ENCODE results near the gene IREB2.

DNA sequence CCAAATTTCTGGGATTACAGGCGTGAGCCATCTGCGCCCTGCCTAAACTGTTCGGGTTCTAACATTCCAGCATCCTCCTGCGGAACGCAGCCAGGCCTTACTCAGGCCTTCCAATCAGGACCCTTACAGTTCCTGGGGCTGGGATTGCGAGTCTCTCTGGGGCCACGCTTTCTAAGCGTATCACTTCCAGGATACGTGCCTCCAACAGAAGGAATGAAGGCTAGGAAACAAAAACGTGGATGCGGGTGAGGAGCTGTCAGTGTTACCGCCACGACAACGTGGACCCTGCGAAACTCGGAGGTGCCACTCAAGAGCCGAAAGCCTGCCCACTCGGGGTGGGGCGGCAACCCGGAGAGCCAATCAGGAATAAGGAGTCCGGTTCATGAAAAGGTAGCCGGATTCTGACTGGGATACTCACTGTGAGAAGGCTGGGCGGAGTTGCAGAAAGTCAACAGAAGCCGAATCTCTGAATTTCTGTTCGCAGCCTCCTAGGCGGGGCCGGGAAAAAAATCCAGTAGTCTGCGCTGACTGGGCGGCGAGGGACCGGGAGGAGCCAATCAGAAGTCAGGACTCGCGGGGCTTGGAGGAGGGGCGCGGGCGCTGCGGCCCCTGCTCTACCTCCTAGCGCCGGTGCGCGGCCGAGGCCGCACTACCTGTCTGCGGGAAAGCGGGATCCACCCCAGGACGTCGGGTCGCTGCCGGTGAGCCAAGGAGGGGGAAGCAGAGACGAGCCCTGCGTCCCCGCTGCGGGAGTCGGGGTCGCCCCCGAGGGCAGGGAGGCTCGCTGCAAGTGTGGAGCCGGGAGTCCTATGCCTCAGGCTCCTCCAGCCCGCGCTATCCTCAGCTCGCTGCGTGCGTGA is 69.2 kb downstream of the IREB2 start, which contains the start of gene HYKK:
- TF ChIP-seq CTCF (IDR thresholded peaks at IDR 0.05) (peak in 2 of 3 donors; percentile 20 to 26), POLR2A (IDR thresholded peaks at IDR 0.05) (no peak)

All from ovary (tissue), 3 donors.